ENCODE results near the gene PHF3.
"Not testable (repeated sequence)": the region's sequence is repeated elsewhere in the genome, so short reads cannot be mapped to it uniquely, and the experiment has no call there.

PHF3 gene

DNA sequence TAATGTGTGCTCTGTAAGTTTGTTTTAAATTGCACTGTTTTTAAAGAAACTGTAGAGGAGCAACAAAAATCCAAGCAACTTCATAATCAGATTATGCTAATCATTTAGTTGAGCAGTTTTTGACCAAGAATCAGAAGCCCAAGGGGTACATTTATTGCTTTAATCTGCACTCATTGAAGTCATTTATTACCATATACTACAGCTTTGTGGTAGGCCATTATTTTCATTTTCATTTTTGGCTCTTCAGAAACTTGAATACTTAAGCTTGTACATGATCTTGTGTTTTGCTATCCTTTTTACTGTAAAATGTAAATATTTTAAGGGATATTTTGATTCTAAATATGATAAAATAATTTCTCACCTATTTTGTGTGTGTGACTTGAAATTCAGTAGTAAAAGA is 78.5 kb downstream of the PHF3 start:
- DNase-seq, result no peak

DNA sequence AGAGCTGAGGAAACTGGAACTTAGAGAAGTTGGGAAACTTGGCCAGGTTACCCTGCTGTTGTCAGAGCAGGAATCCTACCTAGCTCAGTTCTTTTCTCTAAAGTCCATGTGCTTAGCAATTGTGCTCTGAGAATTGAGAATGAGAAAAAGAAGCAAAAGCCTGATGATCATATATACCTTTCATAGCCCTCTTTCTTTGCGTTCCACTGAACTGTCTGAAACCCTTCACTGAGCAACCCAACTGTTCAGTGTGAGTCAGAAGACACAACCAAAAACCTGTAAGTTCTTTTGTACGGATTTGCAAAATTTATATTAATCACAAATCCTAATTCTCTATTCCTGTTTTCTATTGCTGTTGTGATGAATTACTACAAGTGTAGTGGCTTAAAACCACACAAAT is 80.6 kb downstream of the PHF3 start:
- no peak for DNase-seq

DNA sequence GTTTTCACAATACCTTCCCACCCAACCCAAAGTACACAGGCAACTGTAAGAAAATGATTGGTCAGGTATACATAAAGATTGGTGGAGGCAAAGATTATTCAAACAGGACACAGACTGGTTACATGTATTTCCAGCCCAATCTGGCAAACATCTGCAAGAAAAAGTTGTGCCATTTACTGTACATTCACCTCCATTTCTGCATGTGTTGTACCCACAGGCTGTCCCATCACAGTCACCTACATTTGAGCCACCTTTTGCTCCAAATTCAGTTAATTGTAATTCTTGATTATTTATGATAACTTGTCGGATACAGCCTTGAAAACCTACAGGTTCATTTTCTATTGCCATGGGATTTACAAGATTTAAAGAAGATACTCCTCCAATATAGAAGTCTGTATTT is 85.6 kb downstream of the PHF3 start:
- no peak for DNase-seq

DNA sequence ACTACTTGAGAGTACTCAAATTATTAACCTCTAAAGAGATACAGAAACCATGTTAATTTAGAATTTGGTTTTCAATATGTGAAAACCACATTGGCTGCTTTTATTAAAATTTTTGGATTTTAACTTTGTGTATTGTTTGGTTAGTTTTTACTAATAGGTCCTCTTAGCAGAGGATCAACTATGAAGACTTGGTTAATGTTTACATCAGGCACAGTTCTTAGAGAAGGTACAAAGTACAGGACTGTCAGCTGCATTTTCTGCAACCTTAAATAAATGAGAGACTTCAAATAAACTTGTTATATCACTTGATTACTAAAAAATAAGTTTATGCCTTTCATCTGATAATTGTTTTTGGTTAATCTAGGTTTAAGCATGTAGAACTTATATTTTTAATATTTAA is 89.1 kb downstream of the PHF3 start:
- no peak for DNase-seq

DNA sequence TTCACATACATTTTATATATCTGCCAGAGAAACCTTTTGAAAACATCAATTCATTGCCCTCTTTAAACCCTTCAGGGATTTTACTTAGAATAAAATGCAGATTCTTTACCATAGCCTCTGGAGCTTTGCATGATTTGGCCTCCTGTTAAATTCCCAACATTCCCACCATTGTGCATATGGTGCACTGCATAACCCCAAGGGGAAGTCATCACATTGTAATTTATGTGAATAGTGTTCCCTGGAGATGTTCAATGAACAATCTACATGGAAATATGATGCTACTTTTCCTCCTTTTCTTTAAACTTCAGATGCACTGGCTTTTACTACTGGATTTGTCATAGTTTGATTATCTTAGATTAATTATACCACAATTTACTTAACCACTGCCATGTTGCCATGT is 94.7 kb downstream of the PHF3 start:
- no peak for DNase-seq

DNA sequence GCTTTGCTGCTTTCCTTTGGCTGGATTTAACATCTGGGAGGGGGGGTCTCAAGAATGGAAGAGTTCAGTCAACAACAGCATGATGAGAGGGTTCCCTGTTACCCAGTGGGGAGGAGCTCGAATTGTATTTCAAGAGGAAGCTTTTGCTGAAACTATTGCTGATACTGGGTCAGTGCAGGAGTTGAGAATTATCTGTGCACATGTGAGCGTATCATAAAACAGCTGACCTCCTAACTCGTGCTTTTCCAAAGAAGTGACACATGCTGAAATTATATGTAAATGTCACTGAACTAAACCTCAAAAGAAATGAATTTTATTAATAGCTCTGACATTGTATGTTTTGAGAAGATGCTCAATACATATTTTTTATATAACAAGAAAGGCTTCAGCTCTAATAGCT is 96.3 kb downstream of the PHF3 start:
- no peak for DNase-seq

DNA sequence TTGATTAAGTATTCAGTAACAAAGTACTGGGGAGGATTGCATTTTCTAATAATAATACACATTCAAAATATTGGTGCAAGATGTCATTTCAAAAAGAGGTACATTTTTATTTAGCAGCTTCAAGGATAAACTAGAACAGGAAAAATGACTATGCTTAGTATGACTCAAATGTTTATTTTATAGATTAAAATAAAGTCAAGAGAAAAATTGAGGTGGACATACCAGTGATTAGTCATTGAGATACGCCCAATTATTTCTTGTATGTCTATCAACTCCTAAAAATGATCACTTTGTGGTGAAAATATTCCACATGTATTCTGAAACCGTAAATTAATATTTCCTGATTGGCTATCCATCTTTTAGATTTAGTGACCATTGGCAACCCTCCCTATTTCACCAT is 96.7 kb downstream of the PHF3 start:
- no peak for DNase-seq

DNA sequence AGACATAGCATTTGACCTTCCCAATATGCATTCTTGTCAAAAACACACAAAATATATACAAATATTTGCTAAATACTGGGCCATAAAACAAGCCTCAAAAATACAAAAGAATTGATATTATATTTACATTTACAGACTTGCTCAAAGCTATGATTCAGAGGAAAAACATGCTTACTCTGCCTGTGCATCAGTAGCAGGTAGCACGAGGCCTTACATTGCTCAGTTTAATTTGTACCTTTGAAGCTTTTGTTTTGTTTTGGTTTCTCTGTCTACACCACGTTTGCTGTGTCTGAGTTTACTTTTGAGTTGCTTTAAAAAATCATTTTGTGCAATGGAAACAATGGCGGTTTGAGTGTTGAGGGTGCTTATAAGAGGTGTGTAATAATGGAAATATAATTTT is 99.3 kb downstream of the PHF3 start:
- DNase-seq, result no peak

DNA sequence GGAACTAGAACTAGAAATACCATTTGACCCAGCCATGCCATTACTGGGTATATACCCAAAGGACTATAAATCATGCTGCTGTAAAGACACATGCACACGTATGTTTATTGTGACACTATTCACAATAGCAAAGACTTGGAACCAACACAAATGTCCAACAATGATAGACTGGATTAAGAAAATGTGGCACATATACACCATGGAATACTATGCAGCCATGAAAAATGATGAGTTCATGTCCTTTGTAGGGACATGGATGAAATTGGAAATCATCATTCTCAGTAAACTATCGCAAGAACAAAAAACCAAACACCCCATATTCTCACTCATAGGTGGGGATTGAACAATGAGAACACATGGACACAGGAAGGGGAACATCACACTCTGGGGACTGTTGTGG is 102.6 kb downstream of the PHF3 start:
- DNase-seq, result not testable (repeated sequence)

DNA sequence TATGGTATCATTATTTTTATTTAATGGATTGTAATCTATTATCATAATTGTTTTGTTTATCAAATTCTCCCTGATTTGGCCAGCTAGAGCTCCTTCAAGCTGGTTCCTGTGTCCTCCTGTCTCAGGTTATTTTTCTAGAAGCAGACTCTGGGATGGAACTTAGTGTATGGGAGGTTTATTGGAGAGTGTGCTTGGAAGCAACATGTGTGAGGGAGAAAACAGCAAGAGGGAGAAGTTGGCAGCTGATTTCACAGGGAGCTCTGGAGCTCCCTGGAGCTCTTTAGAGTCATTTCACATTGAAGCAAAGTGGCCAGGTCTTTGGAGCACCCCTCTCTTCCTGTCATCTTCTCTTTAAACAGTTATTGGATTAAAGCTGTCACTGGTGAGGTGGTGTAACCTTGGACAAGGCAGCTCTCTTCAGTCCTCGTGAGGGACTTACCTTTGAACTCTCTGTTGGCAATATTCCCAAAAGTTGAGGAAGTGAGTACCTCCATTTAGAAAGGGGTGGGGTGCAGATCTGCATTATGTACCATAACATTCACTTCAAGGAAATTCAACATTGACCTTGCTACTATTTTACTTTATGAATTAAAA is 103.6 kb downstream of the PHF3 start:
- no peak for DNase-seq

DNA sequence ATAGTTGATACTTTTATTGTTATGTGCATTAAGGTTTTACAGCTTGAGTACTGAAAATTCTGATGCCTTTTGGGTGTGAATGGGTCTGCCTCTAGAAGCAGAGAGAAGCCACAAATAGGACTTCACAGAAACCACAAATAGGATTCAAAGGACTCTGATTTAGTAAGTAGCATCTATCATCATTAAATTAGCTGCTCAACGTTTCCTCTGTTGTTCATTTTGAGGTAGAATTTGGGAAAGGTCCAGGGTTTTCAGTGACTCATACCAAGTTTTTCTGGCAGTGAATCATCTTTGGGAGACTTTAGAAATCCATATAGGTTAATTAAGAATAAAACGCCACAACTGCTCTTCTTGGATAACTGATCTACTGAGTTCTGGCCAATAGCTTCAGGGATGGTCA is 105.1 kb downstream of the PHF3 start:
- no peak for DNase-seq

DNA sequence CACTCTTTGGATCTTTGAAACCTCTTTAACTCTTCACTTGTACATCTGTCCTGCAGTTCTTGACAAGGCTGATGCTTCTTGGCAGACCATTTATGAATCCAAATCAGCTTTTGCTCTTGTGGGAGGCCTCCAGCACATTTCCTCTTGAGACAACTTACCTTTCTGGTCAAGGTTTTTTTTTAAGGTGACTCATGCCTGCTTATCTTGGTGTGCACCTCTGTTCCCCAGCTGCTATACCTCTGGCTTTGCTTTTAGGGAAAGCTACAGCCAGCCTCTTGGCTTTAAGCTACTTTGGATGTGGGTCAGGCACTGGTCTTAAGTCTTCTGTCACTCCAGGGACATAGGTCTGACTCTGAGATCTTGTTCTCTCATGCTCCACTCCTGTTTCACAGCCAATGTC is 106.5 kb downstream of the PHF3 start:
- no peak for DNase-seq

DNA sequence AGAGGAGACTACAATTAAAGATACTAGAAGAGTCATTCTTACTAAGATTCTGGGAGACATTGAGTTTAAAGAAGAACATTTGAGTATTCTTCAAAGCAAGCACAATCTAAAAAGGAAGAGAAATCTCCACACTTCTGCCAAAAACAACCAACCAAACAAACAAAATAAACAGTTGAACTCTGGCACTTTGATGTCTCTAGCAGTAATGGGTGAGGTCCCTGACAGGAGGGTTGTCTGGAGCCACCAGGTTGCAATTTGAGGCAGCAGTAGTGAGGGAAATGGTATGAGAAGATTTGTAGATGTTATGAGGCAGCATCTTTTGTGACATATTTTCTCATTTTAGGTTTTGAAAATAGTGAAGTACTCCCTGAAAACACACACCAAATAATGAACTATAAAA is 108.1 kb downstream of the PHF3 start:
- DNase-seq, result no peak

DNA sequence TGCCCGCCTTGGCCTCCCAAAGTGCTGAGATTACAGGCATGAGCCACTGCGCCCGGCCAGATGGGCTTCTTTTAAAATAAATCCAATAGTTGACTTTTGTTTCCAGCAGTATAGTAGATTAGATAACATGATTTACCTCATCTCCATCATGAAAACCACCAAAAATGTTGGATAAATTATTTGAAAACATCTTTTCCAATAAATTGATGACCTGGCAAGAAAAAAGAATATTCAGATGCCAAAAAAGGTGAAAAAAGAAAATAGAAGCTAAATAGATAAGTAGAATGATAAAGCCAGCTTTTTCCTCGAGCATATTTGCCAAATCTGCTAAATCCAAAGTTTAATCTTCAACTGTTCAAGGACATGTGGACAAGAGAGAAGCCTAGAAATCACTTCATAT is 109.2 kb downstream of the PHF3 start:
- no peak for DNase-seq

DNA sequence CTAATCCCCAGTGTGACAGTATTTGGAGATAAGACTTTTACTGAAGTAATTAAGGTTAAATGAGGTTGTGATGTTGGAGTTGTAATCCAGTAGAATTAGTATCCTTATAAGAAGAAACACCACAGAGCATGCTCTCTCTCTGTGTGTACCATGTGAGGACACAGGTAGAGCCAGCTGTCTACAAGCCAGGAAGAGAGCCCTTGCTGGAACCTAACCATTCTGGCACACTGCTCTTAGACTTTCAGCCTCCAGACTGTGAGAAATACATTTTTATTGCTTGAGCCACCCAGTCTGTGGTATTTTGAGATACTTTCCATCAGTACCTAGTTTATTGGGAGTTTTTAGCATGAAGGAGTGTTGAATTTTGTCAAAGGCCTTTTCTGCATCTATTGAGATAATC is 110.2 kb downstream of the PHF3 start:
- DNase-seq, result no peak

DNA sequence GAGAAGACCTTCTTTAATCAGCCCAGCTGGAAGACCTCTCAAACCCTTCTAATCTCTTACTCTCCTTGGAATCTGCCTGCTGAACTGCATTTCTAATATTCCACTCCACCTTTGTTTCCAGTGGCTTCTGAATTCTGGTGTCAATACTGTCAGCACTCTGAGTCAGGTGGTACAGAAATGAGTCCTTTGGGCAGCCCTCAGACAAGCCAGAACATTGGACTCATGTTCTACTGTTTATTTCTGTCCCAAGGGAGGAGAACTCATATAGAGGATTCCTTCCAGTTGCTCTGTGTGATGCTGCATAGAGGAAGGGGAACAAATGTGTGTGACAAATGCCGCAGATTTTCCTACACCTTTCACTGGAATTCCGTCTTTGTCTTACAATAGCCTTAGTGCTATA is 114.8 kb downstream of the PHF3 start:
- DNase-seq, result no peak

DNA sequence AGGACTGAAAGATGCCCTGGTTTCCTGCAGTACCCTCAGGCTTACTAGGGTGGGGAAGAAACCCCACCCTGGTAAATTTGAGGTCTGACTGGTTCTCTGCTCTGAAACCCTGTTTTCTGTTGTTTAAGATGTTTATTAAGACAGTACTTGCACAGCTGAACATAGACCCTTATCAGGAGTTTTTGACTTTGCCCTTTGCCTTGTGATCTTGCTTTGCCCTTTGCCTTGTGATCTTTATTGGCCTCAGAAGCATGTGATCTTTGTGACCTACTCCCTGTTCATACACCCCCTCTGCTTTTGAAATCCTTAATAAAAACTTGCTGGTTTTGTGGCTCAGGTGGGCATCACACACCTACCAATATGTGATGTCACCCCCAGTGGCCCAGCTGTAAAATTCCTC is 121.7 kb downstream of the PHF3 start:
- not testable (repeated sequence) for DNase-seq

DNA sequence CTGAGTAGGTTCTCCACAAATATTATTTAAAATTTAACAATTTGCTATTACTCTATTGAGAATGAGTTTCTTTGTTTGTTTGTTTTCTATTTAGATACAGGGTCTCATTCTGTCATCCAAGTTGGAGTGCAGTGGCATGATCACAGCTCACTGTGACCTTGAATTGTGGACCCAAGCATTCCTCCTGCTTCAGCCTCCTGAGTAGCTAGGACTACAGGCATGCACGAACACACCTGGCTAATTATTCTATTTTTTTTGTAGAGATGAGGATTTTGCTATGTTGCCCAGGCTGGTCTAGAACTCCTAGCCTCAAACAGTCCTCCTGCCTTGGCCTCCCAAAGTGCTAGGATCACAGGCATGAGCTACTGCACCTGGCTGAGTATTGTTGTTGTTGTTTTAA is 122.2 kb downstream of the PHF3 start:
- DNase-seq, result no peak

DNA sequence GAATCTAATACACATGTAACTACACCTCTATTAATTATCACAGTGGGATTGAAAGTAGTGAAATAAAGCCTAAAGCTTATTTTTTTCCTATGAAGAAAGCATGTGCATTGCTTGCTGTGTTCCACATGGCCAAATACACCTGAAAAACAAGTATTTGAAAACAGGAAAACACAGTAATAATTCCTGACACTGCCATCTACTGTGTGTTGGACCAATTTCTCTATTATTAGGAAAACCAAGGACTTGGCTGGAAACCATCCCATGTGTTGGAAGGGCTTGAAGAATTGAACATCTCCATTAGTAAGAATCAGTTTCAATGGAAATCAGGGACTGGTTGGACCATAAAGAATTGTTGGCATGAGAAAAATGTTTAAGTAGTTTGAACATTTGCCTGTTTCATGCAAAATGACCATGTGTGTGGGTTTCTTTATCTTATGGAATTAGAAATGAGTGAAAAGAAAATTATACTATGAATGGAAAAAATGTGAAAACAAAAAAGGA is 124.1 kb downstream of the PHF3 start:
- DNase-seq, result no peak

DNA sequence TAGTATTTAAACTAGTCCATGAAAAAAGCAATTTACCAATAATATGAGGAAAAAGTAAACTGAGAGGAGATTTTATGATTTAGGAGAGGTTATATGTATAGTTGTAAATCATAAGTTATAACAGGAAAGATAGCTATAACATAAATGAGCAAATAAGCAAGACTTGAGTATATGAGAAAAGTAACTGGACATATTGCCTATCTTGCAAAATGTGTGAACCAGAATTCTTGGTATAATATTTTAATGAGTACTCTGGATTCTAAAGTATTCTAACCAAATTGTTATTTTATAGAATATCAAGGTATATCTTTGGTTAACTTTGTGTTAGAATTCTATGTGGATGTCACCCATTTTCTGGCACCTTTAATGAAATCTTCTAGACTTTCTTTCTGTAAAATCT is 124.6 kb downstream of the PHF3 start:
- no peak for DNase-seq

DNA sequence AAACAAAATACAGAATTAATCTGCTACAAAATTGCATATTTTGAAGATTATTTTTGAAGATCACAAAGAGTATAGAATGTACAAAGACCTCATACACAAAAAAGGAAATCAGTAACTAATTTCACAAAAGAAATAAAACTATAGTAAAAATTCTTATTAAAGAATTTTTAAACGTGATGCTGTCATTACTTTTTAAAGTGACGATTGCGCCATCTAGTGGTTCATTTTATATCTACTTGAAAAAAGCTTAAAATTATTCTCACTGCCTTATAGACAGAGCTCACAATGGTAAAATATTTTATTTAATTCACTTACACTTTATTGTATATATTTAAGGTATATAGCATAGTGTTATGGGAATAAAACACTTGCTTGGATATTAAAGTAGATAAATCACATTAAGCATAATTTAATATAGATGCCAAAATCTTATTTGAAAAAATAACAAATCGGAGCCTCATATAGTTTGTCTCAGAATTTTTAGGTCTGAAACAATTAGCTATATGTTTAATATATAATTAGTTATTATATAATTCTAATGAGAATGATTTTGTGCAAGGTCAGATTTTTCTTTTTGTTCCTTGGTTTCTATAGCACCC is 128.8 kb downstream of the PHF3 start:
- DNase-seq, result no peak

All from GOT3 (cell line).